HG02759 (cell line): ENCODE measurements around the gene VWA8.

Source experiments
- ATAC-seq: cut with Tn5 transposase; IDR thresholded peaks from one replicate; pipeline ENCODE4 v1.9.1; 2021; ENCODE audit warnings: mild to moderate bottlenecking, moderate library complexity; ENCODE audit not compliant: unreplicated experiment

Gene VWA8

GRCh38 chr13:41960637-41961465, at the start of gene VWA8:
Gene VWA8, minus strand, starts transcription at chr13:41961109. Its CDS starts 94 bp downstream, at chr13:41961015.
- ATAC-seq, result peak; percentile 92

GRCh38 chr13:42009057-42009456, 48.1 kb upstream of the VWA8 start:
- no peak for ATAC-seq

GRCh38 chr13:42007844-42008243, 46.9 kb upstream of the VWA8 start:
- no peak for ATAC-seq

GRCh38 chr13:42002066-42002465, 41.2 kb upstream of the VWA8 start:
- no peak for ATAC-seq

- no peak for ATAC-seq
Observed at GRCh38 chr13:42001580-42001979, 40.7 kb upstream of the VWA8 start.

- ATAC-seq, result no peak
Observed at GRCh38 chr13:42000846-42001245, 39.9 kb upstream of the VWA8 start.

GRCh38 chr13:41997396-41997795, 36.5 kb upstream of the VWA8 start:
- ATAC-seq, result no peak

- no peak for ATAC-seq
Observed at GRCh38 chr13:41995946-41996345, 35.0 kb upstream of the VWA8 start.

- ATAC-seq, result no peak
Observed at GRCh38 chr13:41995336-41995735, 34.4 kb upstream of the VWA8 start.

GRCh38 chr13:41994696-41995095, 33.8 kb upstream of the VWA8 start:
- no peak for ATAC-seq

GRCh38 chr13:41991936-41992335, 31.0 kb upstream of the VWA8 start:
- no peak for ATAC-seq

- no peak for ATAC-seq
Observed at GRCh38 chr13:41988244-41988643, 27.3 kb upstream of the VWA8 start.

- ATAC-seq, result no peak
Observed at GRCh38 chr13:41985788-41986508, 25.0 kb upstream of the VWA8 start.

GRCh38 chr13:41981951-41982715, 21.2 kb upstream of the VWA8 start:
- no peak for ATAC-seq

- no peak for ATAC-seq
Observed at GRCh38 chr13:41978007-41978406, 17.1 kb upstream of the VWA8 start.

- no peak for ATAC-seq
Observed at GRCh38 chr13:41976476-41976875, 15.6 kb upstream of the VWA8 start.

GRCh38 chr13:41974262-41974900, 13.5 kb upstream of the VWA8 start:
- no peak for ATAC-seq

GRCh38 chr13:41973247-41973741, 12.4 kb upstream of the VWA8 start:
- no peak for ATAC-seq

- no peak for ATAC-seq
Observed at GRCh38 chr13:41971848-41972247, 10.9 kb upstream of the VWA8 start.

GRCh38 chr13:41970918-41971317, 10.0 kb upstream of the VWA8 start:
- no peak for ATAC-seq

GRCh38 chr13:41970022-41970421, 9.1 kb upstream of the VWA8 start:
- no peak for ATAC-seq
